Embryonic facial prominence (tissue), 1 donor: ENCODE measurements around the gene APRT.
"Not testable (repeated sequence)": the region's sequence is repeated elsewhere in the genome, so short reads cannot be mapped to it uniquely, and the experiment has no call there.

Experiments used
- DNase-seq: peaks from one replicate; pipeline ENCODE4 v3.0.0-alpha.2; 2016; ENCODE audit errors: extremely low spot score

APRT gene

DNA sequence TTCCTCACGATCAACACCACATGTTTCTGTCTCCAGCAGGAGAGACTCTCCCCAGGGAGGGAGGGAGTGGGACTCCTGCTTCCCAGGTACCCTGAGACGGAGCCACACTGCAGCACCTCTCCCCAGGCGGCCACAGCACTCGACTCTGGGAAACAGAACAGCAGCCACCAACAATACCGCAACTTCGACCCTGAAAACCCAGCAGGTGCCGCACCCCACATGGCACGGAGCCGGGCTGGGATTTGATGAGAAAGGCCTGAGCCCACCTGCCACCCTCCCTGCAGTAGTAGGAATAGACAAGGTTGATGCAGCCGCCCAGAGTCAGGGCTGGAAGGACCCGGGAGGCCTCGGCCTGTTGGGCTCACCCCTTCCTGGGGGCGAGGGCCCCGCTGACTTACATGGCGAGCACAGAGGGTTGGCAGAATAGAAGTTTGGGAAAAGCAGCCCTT lies 30.6 kb upstream of the APRT start:
- DNase-seq, result no peak

DNA sequence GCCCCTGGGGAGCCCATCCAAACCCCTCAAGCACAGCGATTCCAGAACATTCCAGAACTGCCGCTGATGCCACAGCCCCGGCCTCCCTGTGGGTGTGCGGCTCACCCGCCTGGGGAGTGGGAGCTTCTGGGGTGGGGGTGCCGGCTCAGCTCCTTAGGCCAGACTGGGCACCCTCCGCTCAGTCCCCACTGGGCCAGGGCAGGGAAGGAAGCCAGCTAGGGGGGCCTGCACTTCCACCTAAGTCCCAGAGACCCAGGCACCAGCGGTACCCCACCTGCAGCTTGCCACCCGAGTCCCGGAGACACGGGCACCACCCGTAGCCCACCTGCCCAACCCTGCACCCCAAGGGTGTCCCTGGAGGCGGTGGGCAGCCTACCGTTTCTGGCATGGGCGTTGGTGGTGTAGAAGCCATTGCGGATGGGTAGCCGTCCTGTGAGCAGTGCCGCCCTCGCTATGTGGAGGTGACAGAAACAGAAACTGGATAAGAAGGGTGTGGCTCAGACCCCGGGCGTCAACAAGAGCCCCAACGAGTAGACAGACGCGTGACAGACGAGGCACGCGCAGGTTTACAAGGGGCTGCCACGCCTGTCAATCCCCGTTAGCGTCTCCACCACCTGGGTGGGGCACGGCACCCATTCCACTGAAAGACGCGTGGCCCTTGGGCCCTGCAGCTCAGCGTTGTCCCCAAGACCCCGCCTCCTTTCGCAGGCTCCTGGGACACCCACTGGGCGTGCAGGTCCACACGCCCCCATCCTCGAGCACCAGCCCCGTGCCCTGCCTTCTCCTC lies 30.0 kb upstream of the APRT start:
- DNase-seq, result no peak

DNA sequence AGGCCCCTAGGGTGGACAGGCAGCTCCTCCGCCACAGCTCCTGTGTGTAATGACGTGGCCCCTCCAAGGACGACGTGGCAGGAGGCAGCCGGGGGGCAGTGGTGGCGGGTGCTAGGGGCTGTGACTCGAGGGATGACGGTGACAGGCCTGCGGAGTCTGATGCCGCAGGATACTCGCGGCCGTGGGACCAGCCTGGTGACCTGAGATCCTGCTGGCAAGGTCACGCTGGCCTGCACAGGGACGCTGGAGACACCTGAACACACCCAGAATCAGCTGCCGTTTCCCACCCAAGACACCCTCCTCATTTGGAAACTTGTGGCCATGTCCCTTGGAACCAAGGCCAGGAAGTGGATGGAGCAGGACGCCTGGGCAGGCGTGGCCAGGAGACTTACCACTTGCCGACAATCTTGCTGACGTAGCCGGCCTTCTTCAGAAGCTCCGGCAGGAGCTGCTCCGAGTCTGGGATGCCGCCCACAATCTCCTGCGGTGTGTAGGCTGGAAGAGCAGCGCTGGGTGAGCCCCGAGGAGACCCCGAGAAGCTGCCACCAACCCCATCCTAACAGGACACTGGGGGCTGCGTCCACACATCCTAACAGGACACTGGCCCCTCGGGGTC lies 29.0 kb upstream of the APRT start:
- no peak for DNase-seq

DNA sequence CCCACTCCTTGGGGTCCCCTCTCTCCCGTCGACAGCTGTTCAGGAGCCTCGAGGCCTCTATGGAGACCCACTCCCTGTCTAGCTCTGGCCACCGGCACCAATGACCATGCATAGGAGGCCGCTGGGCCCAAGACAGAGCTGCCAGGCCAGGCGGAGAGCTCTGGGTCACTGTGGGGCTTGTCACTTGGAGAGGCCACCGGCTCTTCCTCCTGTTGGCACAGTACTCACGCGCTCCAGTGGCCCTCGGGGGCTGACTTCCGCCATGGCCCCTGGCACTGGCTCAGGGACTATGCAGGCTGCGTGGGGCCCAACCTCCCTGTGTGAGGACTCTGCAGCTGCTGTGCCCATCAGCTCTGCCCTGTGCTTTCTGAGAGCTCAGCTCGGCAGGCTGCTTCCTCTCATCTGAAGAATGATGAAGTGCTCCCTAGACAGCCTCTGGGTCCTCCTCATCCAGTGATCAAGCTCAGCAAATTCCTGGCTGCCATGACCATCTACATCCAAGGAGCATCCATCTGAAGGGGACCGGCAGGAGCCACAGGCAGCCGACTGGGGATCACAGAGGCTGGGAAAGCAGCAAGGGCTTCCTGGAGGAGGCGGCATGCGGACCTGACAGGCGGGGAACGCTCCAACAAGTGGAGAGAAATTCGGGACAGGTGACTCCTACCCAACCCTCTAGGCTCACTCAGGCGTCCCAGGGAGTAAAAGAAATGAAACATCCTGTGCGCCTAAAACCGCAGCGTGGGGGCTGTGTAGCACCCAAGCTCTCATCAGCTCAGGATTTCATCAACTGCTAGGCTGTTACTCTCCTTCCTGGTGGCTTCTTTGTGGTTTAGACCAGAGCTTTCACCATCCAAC lies 28.2 kb upstream of the APRT start:
- no peak for DNase-seq

DNA sequence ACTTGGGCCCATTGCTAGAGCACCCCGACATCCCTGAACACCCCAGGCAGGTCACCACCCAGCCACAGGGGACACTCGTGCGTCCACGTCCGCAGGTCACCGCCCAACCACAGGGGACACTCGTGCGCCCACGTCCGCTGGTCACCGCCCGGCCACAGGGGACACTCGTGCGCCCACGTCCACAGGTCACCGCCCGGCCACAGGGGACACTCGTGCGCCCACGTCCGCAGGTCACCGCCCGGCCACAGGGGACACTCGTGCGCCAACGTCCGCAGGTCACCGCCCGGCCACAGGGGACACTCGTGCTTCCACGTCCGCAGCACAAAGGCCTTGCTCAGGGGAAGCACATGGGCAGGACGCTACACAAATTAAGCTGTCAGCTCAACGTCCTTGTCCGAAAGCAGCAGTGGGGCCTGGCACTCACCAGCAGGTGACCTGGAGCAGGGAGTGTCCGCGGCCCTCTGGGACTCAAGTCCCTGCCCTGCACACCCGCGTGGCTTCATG lies 27.4 kb upstream of the APRT start:
- DNase-seq, result no peak

DNA sequence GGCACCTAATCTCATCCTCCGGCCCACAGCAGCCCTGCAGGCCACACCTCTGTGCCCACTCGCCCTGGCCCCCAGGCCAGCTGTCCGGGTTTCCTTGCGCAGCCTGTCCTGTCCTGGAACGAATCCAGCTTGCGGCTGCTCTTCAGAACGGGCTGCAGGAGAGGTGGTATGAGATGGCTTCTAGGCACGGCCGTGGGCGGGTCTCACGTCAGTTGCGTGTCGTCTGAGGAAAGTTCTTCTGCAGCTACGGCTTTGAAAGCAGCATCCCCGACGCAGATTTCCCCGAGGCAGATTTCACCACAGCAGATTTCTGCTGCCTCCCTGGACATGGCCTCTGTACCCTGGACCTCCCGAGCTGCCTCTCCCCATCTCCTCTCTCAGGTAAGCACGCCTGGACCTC lies 26.8 kb upstream of the APRT start:
- DNase-seq, result no peak

DNA sequence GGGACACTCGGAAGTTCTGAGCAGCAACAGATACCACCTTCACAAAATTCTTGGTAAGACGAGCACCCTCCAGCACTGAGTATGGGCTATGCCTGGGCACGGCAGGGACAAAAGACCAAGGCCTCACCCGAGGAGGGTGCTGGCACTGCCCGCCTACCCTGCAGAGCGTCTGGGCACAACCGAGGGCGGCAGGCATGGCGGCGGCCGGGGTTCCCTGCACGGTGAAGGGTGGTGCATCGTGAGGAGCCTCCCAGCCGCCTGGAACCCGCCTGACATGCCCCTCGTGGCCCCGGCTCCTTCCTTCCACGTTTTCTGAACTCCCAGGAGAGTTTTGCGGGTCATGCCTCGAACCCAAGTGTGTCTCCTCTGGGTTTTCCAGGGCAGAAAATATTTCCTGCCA lies 26.1 kb upstream of the APRT start:
- no peak for DNase-seq

DNA sequence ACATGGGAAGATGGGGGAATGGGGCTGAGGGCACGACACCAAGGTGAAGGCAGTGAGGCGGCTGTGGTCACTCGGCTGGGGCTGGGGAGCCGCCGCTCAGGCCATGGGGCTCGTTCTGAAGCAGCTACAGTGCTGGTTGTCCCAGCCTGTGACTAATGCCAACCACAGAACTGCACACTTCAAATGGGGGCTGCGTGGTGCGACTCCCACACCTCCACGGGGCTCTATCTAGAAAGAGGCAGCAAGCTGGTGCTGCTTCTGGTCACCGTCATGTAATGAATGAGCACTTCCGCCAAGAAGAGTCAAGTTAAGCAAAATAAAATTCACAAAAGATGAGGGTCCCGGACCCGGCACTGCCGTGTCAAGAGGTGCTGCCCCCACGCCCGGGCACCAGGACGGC lies 25.1 kb upstream of the APRT start:
- no peak for DNase-seq

DNA sequence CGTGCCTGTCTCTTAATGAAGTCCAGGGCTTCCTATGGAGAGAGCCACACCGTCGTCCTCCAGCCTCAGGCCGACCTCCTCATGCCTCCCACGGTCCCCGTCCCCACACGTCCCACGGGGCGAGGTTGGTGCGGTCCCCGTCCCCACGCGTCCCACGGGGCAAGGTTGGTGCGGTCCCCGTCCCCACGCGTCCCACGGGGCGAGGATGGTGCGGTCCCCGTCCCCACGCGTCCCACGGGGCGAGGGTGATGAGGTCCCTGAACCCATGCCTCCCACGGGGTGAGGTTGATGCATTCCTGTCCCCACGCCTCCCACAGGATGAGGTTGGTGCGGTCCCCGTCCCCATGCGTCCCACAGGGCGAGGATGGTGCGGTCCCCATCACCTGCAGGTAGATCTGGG lies 24.1 kb upstream of the APRT start:
- DNase-seq, result no peak

DNA sequence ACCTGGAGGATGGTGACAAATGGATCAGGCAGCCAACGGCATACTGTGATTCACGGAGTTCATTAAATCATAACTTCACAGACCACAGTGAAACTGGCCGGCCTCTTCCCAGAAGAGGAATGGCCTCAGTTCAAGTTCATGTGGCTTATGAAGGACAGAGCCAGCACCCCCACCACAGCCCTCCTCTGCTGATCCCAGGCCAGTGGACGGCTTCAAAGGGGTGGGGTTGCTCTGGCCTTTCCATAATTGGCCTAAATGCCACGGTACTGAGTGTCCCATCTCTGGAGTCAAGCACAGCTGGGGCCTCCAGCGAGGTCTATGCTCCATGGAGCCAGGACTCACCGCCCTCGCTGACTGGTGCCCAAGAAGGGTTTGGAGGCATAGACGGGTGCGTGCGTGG lies 23.7 kb upstream of the APRT start:
- no peak for DNase-seq

DNA sequence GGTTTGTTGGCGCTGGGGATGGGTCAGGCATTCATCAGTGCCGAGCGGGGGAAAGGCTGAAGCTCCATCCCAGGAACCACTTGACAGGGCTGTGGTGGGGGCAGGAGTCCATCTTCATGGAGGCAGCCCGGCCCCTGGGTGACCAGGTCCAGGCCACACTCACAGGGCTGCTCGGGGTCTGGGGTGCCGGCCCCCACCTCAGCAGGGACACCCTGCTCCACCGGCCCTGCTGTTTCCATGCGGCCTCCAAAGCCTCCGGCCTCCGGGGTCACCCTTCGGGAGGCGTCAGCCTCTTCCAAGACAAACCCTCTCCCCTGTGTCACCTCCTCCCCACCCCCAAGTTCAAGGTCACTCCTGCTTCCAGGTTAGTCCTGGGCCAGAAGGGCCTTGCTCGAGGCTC lies 22.9 kb upstream of the APRT start:
- DNase-seq, result no peak

DNA sequence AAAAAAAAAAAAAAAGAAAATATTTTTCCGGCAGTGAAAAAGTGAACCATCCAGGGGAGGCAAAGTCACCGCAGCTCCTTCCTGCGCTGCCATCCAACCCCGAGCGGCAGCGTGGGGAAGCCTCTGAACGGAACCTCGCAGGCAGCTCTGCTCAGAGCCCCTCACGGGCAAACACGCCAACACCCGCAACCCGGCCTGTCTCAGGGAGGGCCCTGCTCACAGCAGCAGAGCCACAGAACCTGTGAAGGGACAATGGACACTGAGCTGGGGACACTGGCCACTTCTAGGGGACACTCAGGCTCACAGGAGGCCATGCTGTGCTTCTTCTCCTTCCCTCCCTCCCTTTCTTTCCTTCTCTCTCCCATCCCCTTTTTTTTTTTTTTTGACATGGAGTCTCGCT lies 21.4 kb upstream of the APRT start:
- no peak for DNase-seq

DNA sequence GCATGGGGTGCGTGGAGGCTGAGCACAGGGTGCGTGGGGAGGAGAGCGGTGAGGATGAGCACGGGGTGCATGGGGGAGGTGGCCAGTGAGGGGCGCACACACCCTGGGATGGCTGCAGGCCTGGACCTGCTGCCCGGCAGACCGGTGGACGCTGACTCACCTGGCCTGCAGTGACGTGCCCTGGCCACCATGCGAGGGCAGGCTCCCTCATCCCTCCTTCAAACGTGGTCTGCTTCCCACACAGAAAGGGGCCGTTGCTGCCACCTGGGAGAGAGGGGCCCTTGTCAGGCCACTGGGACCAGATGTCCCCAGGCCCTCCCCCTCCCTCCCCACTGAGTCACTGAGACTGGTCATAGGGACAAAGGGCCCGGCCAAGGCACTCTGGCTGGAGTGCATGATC lies 20.1 kb upstream of the APRT start:
- DNase-seq, result no peak

DNA sequence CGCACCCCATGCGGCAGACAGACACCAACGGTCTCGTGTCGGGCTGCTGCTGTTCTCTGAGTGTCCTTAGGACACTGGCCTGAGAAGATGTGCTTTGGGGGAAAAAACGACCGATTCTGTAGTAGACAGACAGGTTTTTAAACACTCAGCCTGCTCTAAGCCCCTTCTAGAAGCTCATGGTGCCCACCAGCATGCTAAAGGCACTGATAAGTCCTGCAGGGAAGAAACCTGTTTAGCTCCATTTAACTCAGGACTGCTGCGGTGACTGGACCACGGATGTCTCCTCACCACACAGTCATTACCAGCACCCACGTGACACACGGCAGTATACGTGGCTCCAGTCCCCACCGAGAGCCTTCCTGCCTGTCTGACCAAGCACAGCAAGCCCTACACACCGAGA lies 19.1 kb upstream of the APRT start:
- no peak for DNase-seq

DNA sequence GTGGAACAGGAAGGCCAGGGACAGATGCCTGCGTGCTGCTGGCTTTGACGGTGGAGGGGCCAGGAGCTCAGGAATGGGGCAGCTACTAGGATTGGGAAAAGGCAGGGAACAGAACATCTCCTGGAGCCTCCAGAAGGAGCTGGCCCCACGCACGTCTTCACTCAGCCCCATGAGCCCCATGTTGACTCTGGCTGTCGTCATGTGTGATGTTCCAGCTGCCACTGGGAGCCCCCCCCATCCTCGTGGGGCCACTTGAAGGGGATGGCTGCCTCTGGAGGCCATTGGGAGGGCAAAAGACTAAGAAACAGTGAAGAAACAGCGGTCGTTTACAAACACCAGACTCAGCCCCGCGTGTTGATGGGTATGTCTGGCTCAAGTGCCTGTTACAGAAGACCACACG lies 18.5 kb upstream of the APRT start:
- no peak for DNase-seq

DNA sequence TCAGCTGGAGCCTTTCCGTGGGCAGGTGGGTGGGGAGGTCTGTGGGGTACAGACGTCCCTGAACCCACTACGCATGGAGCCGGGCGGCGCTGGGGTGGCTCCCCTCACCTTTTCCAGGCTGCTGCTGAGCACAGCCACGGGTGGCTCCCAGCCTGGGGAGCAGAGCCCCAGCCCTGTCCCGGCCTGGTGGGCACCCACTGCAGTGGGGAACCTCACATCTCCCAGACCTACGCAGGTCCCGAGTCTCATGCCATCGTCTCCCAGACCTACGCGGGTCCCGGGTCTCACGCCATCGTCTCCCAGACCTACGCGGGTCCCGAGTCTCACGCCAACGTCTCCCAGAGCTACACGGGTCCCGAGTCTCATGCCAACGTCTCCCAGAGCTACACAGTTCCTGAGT lies 17.0 kb upstream of the APRT start:
- DNase-seq, result no peak

DNA sequence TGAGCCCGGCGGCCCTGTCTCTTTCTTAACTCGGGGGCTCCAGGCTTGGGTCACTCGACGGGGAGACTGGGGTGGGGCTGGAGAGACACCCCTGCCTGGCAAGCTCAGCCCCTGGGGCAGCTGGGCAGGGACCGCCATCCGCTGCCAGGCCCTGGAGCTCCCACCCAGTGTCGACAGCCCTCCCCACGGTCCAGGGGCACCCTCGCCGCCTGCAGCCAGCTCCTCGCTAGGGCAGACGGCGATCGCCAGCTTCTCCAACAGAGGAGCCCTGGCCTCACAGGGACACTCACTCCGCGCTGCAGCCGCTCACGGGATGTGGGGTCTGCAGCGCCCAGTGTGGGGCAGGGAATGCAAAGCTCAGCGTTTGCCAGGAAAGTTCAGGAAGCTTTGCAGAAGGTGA lies 16.0 kb upstream of the APRT start:
- DNase-seq, result no peak

DNA sequence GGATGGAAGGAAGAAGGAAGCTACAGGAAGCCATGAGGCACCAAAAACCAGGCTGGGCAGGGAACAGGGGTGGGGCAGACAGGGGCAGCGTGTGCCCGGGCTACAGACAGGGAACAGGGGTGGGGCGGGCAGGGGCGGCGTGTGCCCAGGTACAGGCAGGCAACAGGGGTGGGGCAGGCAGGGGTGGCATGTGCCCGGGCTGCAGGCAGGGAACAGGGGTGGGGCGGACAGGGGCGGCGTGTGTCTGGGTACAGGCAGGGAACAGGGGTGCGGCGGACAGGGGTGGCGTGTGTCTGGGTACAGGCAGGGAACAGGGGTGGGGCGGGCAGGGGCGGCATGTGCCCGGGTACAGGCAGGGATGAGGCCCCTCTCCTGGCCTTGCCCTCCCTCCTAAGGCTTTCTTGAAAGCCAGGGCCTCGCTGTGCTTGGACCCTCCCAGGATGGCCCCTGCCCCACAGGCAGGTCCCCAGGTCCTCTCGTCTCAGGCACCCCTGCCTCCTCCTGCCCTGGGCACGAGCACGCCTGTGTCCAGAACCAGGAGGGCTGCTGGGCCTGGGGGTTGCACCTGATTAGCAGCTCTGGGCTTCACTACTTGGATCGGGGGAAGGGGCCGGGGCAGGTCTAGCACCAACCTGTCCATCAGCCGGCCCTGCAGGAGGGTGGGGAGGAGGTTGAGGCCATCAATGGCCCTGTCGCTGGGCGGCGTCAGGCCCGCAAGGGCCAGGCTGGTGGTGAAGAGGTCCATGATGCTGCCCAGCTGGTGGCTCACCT lies 14.5 kb upstream of the APRT start:
- DNase-seq, result no peak

DNA sequence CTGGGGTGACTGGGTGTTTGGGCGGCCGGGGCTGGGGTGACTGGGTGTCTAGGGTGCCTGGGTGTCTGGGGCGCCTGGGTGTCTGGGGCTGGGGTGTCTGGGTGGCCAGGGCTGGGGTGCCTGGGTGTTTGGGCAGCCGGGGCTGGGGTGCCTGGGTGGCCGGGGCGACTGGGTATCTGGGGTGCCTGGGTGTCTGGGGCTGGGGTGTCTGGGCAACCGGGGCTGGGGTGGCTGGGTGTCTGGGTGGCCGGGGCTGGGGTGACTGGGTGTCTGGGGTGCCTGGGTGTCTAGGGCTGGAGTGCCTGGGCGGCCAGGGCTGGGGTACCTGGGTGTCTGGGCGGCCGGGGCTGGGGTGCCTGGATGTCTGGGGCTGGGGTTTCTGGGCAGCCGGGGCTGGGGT lies 13.4 kb upstream of the APRT start:
- DNase-seq, result no peak

DNA sequence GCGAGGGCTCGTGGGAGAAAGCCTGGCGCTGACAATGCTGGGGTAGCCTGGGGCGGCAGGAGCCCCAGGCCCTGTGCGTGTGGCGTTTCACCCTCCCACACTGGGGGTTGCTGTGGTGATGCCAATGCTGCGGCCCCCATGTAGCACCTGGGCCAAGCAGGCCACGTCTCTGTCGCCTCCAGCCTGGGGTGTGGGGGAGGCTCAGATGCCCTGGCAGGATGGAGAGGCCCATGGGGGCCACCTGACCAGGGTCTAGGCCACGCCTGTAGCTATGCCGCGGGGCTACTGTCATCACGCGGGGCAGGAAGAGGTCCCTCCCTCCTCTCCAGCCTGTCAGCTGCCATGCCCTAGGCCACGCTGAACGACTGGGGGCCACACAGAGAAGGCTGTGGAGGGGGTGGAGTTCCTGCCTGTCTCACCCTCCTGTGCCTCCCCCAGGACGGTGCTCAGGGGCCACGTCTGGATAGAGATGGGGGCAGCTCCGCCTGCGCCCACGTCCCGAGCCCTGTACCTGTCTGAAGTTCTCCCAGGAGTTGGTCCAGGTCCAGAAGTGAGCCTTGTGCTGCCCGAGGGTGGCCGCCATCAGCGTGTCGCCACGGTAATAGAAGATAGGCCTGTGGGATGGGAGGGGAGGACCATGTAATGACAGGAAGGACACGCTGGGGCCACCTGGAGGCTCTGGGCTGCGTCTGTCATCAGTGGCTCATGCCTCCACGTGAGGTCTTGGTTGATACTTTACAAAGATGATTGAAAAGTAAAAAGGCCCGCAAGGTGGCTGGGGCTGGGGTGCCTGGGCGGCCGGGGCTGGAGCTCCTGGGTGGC lies 12.7 kb upstream of the APRT start:
- no peak for DNase-seq

DNA sequence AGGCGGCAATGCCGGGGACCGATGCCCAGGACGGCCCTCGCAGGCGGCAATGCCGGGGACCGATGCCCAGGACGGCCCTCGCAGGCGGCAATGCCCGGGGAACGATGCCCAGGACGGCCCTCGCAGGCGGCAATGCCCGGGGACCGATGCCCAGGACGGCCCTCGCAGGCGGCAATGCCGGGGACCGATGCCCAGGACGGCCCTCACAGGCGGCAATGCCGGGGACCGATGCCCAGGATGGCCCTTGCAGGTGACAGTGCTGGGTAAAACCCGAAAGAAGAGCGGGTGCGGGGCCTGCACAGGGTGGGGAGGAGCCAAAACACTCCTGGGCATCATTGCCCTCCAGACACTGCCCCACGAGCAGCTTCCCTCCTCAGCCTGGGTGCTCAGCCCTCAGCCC lies 11.9 kb upstream of the APRT start:
- not testable (repeated sequence) for DNase-seq
